ENCODE results near the gene EXOSC5. TPM values are rescaled to one million over a fixed set of nuclear protein-coding genes. Genes with fewer than 3 reads are reported as not detected.

The EXOSC5 gene
- total and polyA plus RNA-seq, 9 of the 15 experiments (the other 6 are each of a cell fraction or from before 2014, with no cell fraction given), result 10.9 to 75.5 (median 37.8) TPM

DNA sequence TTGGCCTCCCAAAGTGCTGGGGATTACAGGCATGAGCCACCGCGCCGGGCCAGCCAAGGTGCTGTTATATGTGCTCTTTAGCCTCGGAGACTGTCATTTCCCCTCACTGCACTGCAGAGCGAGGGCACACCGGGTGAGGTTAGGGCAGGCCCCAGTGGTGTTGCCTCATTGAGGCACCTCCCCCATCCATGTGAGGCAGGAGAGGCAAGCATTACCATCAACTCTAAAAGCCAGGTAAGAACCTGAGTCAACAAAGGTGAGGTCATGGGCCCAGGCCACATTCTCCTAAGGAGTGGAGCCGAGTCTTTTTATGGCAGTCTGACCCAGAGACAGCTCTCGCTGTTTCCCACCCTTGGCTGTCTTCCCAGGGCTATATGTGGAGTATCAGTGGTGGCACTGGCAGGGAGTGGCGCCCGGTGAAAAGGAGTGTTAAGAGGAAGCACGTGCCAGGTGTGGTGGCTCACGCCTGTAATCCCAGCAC is 19.1 kb upstream of the EXOSC5 start:
- H3K79me2 ChIP-seq (ENCODE audit: control insufficient read depth, insufficient read depth, low read length), result no peaks in the 10 kb centered on the region
- in situ Hi-C loops (cut with MboI) (no loop called here), intact Hi-C loops (cut with micrococcal nuclease) (no loop called here)
- H2AFZ ChIP-seq (ENCODE audit: low read depth, low read length), result no peak overlapping the region
- CTCF ChIA-PET (ENCODE audit: low intra/inter-chr PET ratio), result no interaction called here
- no peak overlapping the region for H3K27ac ChIP-seq (ENCODE audit: extremely low read depth, low read depth, low read length)
- no peak for DNase-seq (ENCODE audit: extremely low read depth in 1 of 4, low spot score in 3 of 4)
- no peak for FAIRE-seq
- H3K9me1 ChIP-seq (ENCODE audit: control insufficient read depth, insufficient read depth, low read length), result no peaks in the 10 kb centered on the region
- TF ChIP-seq ZSCAN32 (CRISPR knock-in tag; IDR thresholded peaks at IDR 0.05), result no peak
- TF ChIP-seq DPF2 (IDR thresholded peaks at IDR 0.05), result no peak
- no peak for TF ChIP-seq KAT8 (IDR thresholded peaks at IDR 0.05; ENCODE audit: low read depth)
- no peak for TF ChIP-seq ZKSCAN1 (IDR thresholded peaks at IDR 0.05; ENCODE audit: low read depth, low read length)
- no peak for TF ChIP-seq NELFE (IDR thresholded peaks at IDR 0.05; ENCODE audit: insufficient read depth, insufficient read length)
- TF ChIP-seq XRCC3 (IDR thresholded peaks at IDR 0.05), result no peak
- TF ChIP-seq CEBPG (CRISPR knock-in tag; IDR thresholded peaks at IDR 0.05), result no peak
- no peak for TF ChIP-seq CEBPG (tag; conservative IDR thresholded peaks at IDR 0.05 in 1 of 2, IDR thresholded peaks at IDR 0.05 in 1 of 2)
- no peak for TF ChIP-seq NUFIP1 (IDR thresholded peaks at IDR 0.05; ENCODE audit: partially characterized antibody)
- no peak overlapping the region for H3K4me2 ChIP-seq (ENCODE audit: insufficient read depth, low read length)
- H4K20me1 ChIP-seq (replicated peaks; ENCODE audit: control insufficient read depth, insufficient read depth, low read length), result no peaks in the 10 kb centered on the region
- no peaks in the 10 kb centered on the region for H3K9me3 ChIP-seq (replicated peaks; ENCODE audit: control insufficient read depth, insufficient read depth, low read depth, low read length)
- H3K9ac ChIP-seq (ENCODE audit: insufficient read depth in 1 of 2, low read depth in 2 of 2, low read length in 2 of 2), result no peak overlapping the region
- 84% methylated on average over 12 of the region's 12 CpGs for WGBS (ENCODE audit: insufficient coverage, low coverage, missing lambda C conversion rate)
- H3K4me1 ChIP-seq (replicated peaks in 1 of 2; ENCODE audit: control insufficient read depth in 2 of 2, insufficient read depth in 2 of 2, low read length in 2 of 2), result no peaks in the 10 kb centered on the region
- no peaks in the 10 kb centered on the region for H3K27me3 ChIP-seq (ENCODE audit: control insufficient read depth in 2 of 2, insufficient read depth in 2 of 2, low read length in 2 of 2)
- POLR2A ChIA-PET, result interaction anchor here (1.9 kb wide), 1 partner anchor 11 kb away, joined by 5 read pairs; the partner anchor contains the start of gene B3GNT8
- H3K4me3 ChIP-seq, result no peak overlapping the region
- ATAC-seq, result no peak
- BruUV-seq (replicated peaks), result no TSS peak
- peaks cover 43% of the 10 kb centered on the region; the same call in 1 of the 3 replicates for H3K36me3 ChIP-seq (ENCODE audit: control insufficient read depth, insufficient read depth, low read length)
